ENCODE measurements around the gene NKX1-2. TPM values are rescaled to one million over a fixed set of nuclear protein-coding genes. Genes with fewer than 3 reads are reported as not detected.

Gene NKX1-2
- total RNA-seq (2021) (30.8 to 57.7 TPM (median 31.0 TPM) in 3 replicates), Bru-seq, nascent RNA (percentile 92 among the genes with signal in this experiment)
- long read RNA-seq, experiment 1, transcript NKX1-2-201 (2 exons, 3,364 nt), result major isoform, 215 of 242 reads
- long read RNA-seq, experiment 1, partial matches to known transcripts, result 24 of 242 reads
- long read RNA-seq, experiment 1, other reads (novel, unspliced or antisense), result 3 of 242 reads
- long read RNA-seq, experiment 2, transcript NKX1-2-201 (2 exons, 3,364 nt), result major isoform, 24 of 49 reads
- long read RNA-seq, experiment 2, partial matches to known transcripts, result 0 of 49 reads
- long read RNA-seq, experiment 2, other reads (novel, unspliced or antisense), result 25 of 49 reads
- long read RNA-seq, experiment 3, partial matches to known transcripts, result 0 of 2 reads
- long read RNA-seq, experiment 3, other reads (novel, unspliced or antisense), result 2 of 2 reads

DNA sequence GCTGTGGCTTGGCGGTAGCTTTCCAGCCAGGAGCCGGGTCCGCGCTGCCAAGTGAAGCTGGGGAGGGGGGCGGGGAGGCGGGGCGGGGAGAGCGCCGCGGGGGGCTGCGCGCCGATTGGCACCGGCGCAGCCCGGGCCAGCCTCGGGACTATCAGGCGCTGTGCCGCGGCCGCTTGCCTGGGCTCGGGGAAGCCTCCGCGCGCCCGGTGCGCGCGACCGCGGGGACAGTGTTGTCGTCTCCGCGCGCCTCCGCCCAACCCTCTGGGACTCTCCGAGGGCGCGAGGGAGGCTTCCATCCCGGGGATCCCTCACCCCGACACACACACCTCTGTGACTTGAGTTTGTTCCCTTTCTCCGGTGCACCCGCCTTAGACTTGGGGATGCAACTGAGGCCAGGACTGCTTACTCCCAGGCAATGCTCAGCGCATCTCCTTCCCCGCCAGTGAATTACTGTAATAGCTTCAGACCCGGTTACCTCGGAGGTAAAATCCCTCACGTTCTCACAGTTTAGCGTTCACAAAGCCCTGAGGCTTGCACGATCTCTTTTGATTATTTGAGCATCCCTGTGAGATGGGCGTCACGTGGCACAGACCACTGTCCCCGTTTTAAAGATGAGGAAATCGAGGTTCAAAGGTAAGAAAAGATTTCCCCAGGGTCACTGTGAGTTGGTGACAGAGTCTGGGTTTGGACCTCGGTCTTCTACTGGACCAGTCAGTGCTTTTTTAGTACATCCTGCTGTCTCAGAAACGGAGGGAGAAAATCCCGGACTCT, at the start of gene NKX1-2:
NKX1-2 (minus strand) TSS at position 24 of the 771 bp plus-strand sequence. CDS start 92 bp downstream, outside the sequence.
- TF ChIP-seq, protein P1, sequence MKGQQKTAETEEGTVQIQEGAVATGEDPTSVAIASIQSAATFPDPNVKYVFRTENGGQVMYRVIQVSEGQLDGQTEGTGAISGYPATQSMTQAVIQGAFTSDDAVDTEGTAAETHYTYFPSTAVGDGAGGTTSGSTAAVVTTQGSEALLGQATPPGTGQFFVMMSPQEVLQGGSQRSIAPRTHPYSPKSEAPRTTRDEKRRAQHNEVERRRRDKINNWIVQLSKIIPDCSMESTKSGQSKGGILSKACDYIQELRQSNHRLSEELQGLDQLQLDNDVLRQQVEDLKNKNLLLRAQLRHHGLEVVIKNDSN (CRISPR knock-in tag; IDR thresholded peaks at IDR 0.05), result peak; percentile 66
- TF ChIP-seq NFYB (CRISPR knock-in tag; conservative IDR thresholded peaks at IDR 0.05; ENCODE audit: low read depth), result no peak
- no peak for TF ChIP-seq ZNF121 (CRISPR knock-in tag; IDR thresholded peaks at IDR 0.05)
- TF ChIP-seq ZNF232 (CRISPR knock-in tag; IDR thresholded peaks at IDR 0.05), result 0 out of 2 replicates have a peak, but pooled peaks have one; percentile 17
- 0 out of 2 replicates have a peak, but pooled peaks have one; percentile 15 for TF ChIP-seq TP53 (CRISPR knock-in tag; IDR thresholded peaks at IDR 0.05)
- TF ChIP-seq, protein P2, sequence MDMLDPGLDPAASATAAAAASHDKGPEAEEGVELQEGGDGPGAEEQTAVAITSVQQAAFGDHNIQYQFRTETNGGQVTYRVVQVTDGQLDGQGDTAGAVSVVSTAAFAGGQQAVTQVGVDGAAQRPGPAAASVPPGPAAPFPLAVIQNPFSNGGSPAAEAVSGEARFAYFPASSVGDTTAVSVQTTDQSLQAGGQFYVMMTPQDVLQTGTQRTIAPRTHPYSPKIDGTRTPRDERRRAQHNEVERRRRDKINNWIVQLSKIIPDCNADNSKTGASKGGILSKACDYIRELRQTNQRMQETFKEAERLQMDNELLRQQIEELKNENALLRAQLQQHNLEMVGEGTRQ (CRISPR knock-in tag; IDR thresholded peaks at IDR 0.05), result peak; percentile 80
- H3K9me3 Mint-ChIP-seq, result no peaks in the 10 kb centered on the region
- peaks cover 58% of the 10 kb centered on the region for H3K27me3 Mint-ChIP-seq (ENCODE audit: low read depth)
- peak within 1 kb of the TSS; percentile 80 for H3K4me3 Mint-ChIP-seq
- DNase-seq (ENCODE audit: low spot score) (peak; percentile 81), ATAC-seq (peak; percentile 40)
- POLR2A ChIA-PET, result interaction anchor here (1.3 kb wide), 1 partner anchor 14 kb away, joined by 4 read pairs; no protein-coding TSS in a partner anchor
- peak within 1 kb of the TSS; percentile 89 for H3K27ac Mint-ChIP-seq
- H3K36me3 Mint-ChIP-seq, result no peaks in the 10 kb centered on the region
- peaks cover 60% of the 10 kb centered on the region for H3K4me1 Mint-ChIP-seq
- CTCF ChIA-PET, result interaction anchor here (0.6 to 4.5 kb wide), 8 partner anchors 11 to 439 kb away, joined by 3 to 32 read pairs (median 5); partner anchors contain the start of genes LHPP and OAT

DNA sequence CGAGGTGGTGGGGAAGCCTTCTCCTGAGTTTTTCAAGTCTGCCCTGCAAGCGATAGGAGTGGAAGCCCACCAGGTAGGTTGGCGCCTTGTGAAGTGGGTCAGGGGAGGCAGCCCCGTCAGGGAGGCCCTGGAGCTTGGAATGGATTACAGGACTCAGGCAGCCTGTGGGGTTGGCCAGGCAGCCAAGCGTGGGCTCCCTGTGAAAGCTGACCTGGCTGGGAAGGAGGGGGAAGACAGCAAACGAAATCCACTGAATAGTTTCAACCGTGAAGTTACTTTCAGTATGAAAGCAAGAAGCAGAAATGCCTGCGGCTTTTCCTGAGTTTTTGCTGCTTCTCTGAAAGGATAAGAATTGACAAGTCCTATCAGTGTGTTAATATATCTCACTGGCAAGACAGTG, 48.2 kb upstream of the NKX1-2 start:
- ATAC-seq, result no peak
- H3K27ac Mint-ChIP-seq, result 0 out of 2 replicates have a peak overlapping the region, but pooled peaks have one; percentile 54
- peaks cover 31% of the 10 kb centered on the region for H3K4me1 Mint-ChIP-seq
- peaks cover 25% of the 10 kb centered on the region for H3K36me3 Mint-ChIP-seq
- ChIA-PET POLR2A (no interaction called here), CTCF (interaction anchor here (0.7 to 1.4 kb wide), 2 partner anchors 68 to 109 kb away, joined by 3 to 5 read pairs; no protein-coding TSS in a partner anchor)
- DNase-seq (ENCODE audit: low spot score), result no peak
- no peaks in the 10 kb centered on the region for H3K27me3 Mint-ChIP-seq (ENCODE audit: low read depth)
- no peak for TF ChIP-seq NFATC4 (CRISPR knock-in tag; IDR thresholded peaks at IDR 0.05)
- TF ChIP-seq, protein P3, sequence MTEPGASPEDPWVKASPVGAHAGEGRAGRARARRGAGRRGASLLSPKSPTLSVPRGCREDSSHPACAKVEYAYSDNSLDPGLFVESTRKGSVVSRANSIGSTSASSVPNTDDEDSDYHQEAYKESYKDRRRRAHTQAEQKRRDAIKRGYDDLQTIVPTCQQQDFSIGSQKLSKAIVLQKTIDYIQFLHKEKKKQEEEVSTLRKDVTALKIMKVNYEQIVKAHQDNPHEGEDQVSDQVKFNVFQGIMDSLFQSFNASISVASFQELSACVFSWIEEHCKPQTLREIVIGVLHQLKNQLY (CRISPR knock-in tag; IDR thresholded peaks at IDR 0.05), result no peak
- TF ChIP-seq, protein P4, sequence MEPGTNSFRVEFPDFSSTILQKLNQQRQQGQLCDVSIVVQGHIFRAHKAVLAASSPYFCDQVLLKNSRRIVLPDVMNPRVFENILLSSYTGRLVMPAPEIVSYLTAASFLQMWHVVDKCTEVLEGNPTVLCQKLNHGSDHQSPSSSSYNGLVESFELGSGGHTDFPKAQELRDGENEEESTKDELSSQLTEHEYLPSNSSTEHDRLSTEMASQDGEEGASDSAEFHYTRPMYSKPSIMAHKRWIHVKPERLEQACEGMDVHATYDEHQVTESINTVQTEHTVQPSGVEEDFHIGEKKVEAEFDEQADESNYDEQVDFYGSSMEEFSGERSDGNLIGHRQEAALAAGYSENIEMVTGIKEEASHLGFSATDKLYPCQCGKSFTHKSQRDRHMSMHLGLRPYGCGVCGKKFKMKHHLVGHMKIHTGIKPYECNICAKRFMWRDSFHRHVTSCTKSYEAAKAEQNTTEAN (CRISPR knock-in tag; IDR thresholded peaks at IDR 0.05), result no peak
- TF ChIP-seq, protein P5, sequence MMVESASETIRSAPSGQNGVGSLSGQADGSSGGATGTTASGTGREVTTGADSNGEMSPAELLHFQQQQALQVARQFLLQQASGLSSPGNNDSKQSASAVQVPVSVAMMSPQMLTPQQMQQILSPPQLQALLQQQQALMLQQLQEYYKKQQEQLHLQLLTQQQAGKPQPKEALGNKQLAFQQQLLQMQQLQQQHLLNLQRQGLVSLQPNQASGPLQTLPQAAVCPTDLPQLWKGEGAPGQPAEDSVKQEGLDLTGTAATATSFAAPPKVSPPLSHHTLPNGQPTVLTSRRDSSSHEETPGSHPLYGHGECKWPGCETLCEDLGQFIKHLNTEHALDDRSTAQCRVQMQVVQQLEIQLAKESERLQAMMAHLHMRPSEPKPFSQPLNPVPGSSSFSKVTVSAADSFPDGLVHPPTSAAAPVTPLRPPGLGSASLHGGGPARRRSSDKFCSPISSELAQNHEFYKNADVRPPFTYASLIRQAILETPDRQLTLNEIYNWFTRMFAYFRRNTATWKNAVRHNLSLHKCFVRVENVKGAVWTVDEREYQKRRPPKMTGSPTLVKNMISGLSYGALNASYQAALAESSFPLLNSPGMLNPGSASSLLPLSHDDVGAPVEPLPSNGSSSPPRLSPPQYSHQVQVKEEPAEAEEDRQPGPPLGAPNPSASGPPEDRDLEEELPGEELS (CRISPR knock-in tag; IDR thresholded peaks at IDR 0.05), result no peak
- TF ChIP-seq, protein P1 (CRISPR knock-in tag; IDR thresholded peaks at IDR 0.05), result no peak
- TF ChIP-seq, protein P6, sequence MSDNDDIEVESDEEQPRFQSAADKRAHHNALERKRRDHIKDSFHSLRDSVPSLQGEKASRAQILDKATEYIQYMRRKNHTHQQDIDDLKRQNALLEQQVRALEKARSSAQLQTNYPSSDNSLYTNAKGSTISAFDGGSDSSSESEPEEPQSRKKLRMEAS (CRISPR knock-in tag; IDR thresholded peaks at IDR 0.05), result no peak
- TF ChIP-seq NFE2L1 (CRISPR knock-in tag; IDR thresholded peaks at IDR 0.05), result no peak
- TF ChIP-seq ZNF423 (CRISPR knock-in tag; IDR thresholded peaks at IDR 0.05), result no peak
- TF ChIP-seq, protein P7, sequence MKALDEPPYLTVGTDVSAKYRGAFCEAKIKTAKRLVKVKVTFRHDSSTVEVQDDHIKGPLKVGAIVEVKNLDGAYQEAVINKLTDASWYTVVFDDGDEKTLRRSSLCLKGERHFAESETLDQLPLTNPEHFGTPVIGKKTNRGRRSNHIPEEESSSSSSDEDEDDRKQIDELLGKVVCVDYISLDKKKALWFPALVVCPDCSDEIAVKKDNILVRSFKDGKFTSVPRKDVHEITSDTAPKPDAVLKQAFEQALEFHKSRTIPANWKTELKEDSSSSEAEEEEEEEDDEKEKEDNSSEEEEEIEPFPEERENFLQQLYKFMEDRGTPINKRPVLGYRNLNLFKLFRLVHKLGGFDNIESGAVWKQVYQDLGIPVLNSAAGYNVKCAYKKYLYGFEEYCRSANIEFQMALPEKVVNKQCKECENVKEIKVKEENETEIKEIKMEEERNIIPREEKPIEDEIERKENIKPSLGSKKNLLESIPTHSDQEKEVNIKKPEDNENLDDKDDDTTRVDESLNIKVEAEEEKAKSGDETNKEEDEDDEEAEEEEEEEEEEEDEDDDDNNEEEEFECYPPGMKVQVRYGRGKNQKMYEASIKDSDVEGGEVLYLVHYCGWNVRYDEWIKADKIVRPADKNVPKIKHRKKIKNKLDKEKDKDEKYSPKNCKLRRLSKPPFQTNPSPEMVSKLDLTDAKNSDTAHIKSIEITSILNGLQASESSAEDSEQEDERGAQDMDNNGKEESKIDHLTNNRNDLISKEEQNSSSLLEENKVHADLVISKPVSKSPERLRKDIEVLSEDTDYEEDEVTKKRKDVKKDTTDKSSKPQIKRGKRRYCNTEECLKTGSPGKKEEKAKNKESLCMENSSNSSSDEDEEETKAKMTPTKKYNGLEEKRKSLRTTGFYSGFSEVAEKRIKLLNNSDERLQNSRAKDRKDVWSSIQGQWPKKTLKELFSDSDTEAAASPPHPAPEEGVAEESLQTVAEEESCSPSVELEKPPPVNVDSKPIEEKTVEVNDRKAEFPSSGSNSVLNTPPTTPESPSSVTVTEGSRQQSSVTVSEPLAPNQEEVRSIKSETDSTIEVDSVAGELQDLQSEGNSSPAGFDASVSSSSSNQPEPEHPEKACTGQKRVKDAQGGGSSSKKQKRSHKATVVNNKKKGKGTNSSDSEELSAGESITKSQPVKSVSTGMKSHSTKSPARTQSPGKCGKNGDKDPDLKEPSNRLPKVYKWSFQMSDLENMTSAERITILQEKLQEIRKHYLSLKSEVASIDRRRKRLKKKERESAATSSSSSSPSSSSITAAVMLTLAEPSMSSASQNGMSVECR (CRISPR knock-in tag; IDR thresholded peaks at IDR 0.05; ENCODE audit: borderline replicate concordance), result no peak
- no peak for TF ChIP-seq FOXP1 (CRISPR knock-in tag; IDR thresholded peaks at IDR 0.05; ENCODE audit: borderline replicate concordance)
- no peak for TF ChIP-seq ZNF416 (CRISPR knock-in tag; IDR thresholded peaks at IDR 0.05)
- TF ChIP-seq, protein P2 (CRISPR knock-in tag; IDR thresholded peaks at IDR 0.05), result no peak
- TF ChIP-seq, protein P8, sequence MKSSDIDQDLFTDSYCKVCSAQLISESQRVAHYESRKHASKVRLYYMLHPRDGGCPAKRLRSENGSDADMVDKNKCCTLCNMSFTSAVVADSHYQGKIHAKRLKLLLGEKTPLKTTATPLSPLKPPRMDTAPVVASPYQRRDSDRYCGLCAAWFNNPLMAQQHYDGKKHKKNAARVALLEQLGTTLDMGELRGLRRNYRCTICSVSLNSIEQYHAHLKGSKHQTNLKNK (CRISPR knock-in tag; IDR thresholded peaks at IDR 0.05), result no peak
- no peak overlapping the region for H3K4me3 Mint-ChIP-seq
- peaks cover 8% of the 10 kb centered on the region for H3K9me3 Mint-ChIP-seq
